Measurements from ENCODE around the gene GHDC. TPM values are rescaled to one million over a fixed set of nuclear protein-coding genes. Genes with fewer than 3 reads are reported as not detected.
A peak's percentile ranks its signal among the peaks of the same experiment; 100 is the strongest.

GHDC gene
- total RNA-seq, 1 experiment from 2014 or later, result 14.9 TPM

DNA sequence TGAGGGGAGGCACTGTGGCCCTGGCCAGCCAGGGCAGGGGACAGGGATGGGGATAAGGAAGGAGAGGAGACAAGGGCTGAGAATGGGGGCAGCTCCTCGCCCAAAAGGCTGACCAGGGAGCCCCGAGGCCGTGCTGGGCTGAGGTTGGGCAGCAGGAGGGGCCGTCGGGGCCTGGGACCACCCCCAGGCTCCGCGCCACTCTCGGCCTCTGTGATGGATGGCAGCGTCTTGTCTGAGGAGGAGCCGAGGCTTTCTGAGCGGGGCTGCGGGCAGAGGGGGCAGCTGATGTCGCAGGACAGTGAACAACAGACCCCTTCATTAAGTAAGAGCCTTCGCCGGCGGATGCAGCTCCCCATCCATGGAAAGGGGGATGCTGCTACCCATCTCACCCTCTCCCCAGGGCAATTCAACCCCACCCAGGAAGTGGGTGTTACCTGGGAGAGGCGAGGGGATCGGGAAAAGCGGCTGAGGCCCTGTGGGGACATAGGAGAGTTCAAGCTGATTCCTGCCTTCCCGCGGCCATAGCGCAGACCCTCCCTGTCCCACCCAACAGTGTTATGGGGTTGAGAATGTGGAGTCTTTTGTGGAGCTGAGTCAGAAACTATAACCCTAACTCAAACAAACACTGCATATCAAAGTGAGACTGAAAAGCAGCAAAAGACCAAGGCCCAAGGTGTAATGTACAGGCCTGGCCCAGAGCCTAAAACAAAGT, 30.4 kb downstream of the GHDC start:
- no peaks in the 10 kb centered on the region for H3K27me3 ChIP-seq (ENCODE audit: low read length)
- H3K4me3 ChIP-seq (ENCODE audit: low read length), result no peak overlapping the region
- H3K36me3 ChIP-seq (ENCODE audit: insufficient read depth, low read length), result no peaks in the 10 kb centered on the region
- H4K20me1 ChIP-seq (ENCODE audit: insufficient read depth, low read depth, low read length), result no peaks in the 10 kb centered on the region
- H3K4me2 ChIP-seq (ENCODE audit: low read depth, low read length, poor library complexity, severe bottlenecking), result no peak overlapping the region
- DNase-seq, result no peak
- H3K9ac ChIP-seq (ENCODE audit: low read length), result no peak overlapping the region
- no peak overlapping the region for H2AFZ ChIP-seq (ENCODE audit: low read length)
- H3K9me3 ChIP-seq (ENCODE audit: low read length), result no peaks in the 10 kb centered on the region
- H3K4me1 ChIP-seq (ENCODE audit: low read length), result no peaks in the 10 kb centered on the region
- H3K27ac ChIP-seq (ENCODE audit: low read length), result no peak overlapping the region
- no peaks in the 10 kb centered on the region for H3K9me2 ChIP-seq (replicated peaks; ENCODE audit: insufficient read depth, low read length)
- H3K79me2 ChIP-seq (ENCODE audit: low read length), result no peaks in the 10 kb centered on the region

DNA sequence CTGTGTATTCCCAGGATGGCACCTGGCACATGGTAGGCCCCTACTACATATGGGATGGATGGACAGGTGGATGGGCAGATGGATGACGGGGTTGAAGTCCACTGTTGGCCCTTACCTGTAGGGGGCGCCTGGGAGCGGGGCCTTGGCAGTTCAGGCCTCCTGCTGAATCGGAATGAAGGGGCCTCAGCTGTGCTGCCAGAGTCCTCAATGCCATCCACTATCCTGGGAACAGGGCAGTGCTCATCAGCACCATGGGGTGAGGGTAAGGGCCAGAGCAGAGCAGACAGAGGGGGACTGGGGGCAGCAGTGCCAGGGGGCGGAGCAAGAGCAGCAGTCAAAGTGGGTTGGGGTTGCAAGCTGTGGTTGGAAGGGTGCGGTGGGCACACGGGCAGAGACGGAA, 31.2 kb downstream of the GHDC start:
- Histone ChIP-seq H3K9ac (ENCODE audit: low read length) (0 out of 2 replicates have a peak overlapping the region, but pooled peaks have one; percentile 24), H3K36me3 (ENCODE audit: insufficient read depth, low read length) (no peaks in the 10 kb centered on the region), H3K4me1 (ENCODE audit: low read length) (no peaks in the 10 kb centered on the region), H3K4me3 (ENCODE audit: low read length) (no peak overlapping the region), H3K79me2 (ENCODE audit: low read length) (no peaks in the 10 kb centered on the region), H3K4me2 (ENCODE audit: low read depth, low read length, poor library complexity, severe bottlenecking) (no peak overlapping the region), H3K9me3 (ENCODE audit: low read length) (no peaks in the 10 kb centered on the region), H3K9me2 (replicated peaks; ENCODE audit: insufficient read depth, low read length) (no peaks in the 10 kb centered on the region), H2AFZ (ENCODE audit: low read length) (no peak overlapping the region), H3K27ac (ENCODE audit: low read length) (no peak overlapping the region), H3K27me3 (ENCODE audit: low read length) (no peaks in the 10 kb centered on the region), H4K20me1 (ENCODE audit: insufficient read depth, low read depth, low read length) (no peaks in the 10 kb centered on the region)
- DNase-seq, result peak; percentile 86

DNA sequence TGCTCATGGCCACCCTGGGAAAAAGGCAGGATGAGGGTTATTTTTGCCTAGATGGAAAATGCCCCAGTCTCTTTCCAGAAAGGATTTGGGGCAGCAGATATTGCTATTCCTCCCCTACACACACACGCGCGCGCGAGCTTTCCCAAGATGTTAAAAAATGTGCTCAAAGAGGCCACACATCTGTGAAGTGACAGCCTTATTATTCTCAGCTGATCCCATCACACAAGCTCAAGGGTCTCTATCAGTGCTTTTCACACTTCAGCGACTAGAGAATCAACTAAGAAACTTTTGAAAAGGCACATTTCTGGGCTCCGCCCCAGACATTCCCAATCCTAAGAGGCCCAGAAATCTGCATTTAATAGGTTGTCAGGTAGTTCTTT, 33.8 kb downstream of the GHDC start:
- Histone ChIP-seq H3K9ac (ENCODE audit: low read length) (no peak overlapping the region), H3K4me3 (ENCODE audit: low read length) (no peak overlapping the region), H3K9me2 (replicated peaks; ENCODE audit: insufficient read depth, low read length) (no peaks in the 10 kb centered on the region), H3K79me2 (ENCODE audit: low read length) (no peaks in the 10 kb centered on the region), H4K20me1 (ENCODE audit: insufficient read depth, low read depth, low read length) (no peaks in the 10 kb centered on the region), H3K27ac (ENCODE audit: low read length) (no peak overlapping the region), H3K9me3 (ENCODE audit: low read length) (no peaks in the 10 kb centered on the region), H3K36me3 (ENCODE audit: insufficient read depth, low read length) (no peaks in the 10 kb centered on the region), H3K4me2 (ENCODE audit: low read depth, low read length, poor library complexity, severe bottlenecking) (no peak overlapping the region), H3K4me1 (ENCODE audit: low read length) (peaks cover 4% of the 10 kb centered on the region; the same call in 1 of the 2 replicates), H2AFZ (ENCODE audit: low read length) (no peak overlapping the region), H3K27me3 (ENCODE audit: low read length) (no peaks in the 10 kb centered on the region)
- no peak for DNase-seq

DNA sequence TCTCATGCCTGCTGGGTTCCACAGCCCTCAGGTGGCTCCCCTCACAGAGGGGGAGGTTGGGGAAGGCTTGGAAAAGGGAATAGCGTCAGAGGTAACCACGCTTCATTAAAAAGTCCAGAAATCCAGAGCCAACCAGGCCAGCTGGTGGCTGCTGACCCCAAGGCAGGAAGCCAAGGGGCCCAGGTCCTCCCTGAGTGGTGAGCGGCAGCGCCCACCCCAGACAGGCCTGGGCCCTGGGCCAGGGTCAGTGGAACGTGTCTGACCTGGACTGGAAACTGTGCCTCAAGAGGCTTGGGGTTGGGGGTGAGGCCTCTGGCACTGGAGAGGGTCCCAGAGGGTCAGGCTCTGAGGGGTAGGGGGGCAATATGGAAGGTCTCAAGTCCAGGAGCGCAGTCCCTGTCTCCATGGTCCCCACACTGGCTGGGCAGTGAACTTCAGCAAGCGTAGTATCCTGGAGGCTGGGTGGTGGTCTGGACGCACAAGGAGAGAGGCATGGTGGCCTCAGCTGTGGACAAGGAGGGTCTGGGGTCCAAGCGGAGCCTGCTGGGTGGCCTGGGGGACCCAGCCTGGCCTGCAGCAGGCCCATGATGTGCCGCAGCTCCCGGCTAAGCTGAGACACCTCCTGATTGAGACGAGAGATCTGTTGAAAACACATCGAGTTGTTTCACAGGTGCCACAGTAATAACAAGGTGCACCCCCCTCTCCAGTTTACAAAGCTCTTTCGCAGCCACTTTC, 34.3 kb downstream of the GHDC start:
- Histone ChIP-seq H2AFZ (ENCODE audit: low read length) (no peak overlapping the region), H3K9me3 (ENCODE audit: low read length) (no peaks in the 10 kb centered on the region), H4K20me1 (ENCODE audit: insufficient read depth, low read depth, low read length) (no peaks in the 10 kb centered on the region), H3K27me3 (ENCODE audit: low read length) (no peaks in the 10 kb centered on the region), H3K4me2 (ENCODE audit: low read depth, low read length, poor library complexity, severe bottlenecking) (no peak overlapping the region), H3K4me1 (ENCODE audit: low read length) (peaks cover 4% of the 10 kb centered on the region; the same call in 1 of the 2 replicates), H3K9me2 (replicated peaks; ENCODE audit: insufficient read depth, low read length) (no peaks in the 10 kb centered on the region), H3K9ac (ENCODE audit: low read length) (no peak overlapping the region), H3K79me2 (ENCODE audit: low read length) (no peaks in the 10 kb centered on the region), H3K4me3 (ENCODE audit: low read length) (no peak overlapping the region), H3K27ac (ENCODE audit: low read length) (no peak overlapping the region), H3K36me3 (ENCODE audit: insufficient read depth, low read length) (no peaks in the 10 kb centered on the region)
- DNase-seq, result no peak

DNA sequence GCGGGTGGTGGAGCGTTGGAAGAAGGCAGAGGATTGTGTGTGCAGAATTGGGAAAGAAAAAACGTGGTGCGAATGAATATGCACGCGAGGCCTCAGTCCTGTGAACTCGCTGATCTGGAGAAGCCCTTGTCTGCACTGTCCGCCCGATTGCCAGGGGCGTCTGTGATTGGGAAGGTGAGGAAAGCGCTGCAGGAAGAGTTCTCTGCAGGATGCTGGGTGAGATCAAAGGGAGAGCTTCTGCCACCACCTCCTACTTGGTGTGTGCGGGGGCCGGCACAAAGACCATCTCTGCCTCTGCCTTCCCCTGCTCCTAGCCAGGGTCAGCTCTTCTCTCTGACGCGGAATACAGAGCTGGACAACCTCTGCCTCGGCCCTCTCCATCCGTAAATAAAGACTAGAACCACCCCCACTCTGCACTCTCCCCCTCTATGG, 38.7 kb downstream of the GHDC start:
- Histone ChIP-seq H3K4me2 (ENCODE audit: low read depth, low read length, poor library complexity, severe bottlenecking) (no peak overlapping the region), H3K27ac (ENCODE audit: low read length) (no peak overlapping the region), H2AFZ (ENCODE audit: low read length) (no peak overlapping the region), H3K9me3 (ENCODE audit: low read length) (no peaks in the 10 kb centered on the region), H4K20me1 (ENCODE audit: insufficient read depth, low read depth, low read length) (peaks cover 22% of the 10 kb centered on the region; the same call in 1 of the 2 replicates), H3K36me3 (ENCODE audit: insufficient read depth, low read length) (no peaks in the 10 kb centered on the region; the same call in 1 of the 2 replicates), H3K4me1 (ENCODE audit: low read length) (peaks cover 23% of the 10 kb centered on the region), H3K79me2 (ENCODE audit: low read length) (peaks cover 41% of the 10 kb centered on the region), H3K9ac (ENCODE audit: low read length) (no peak overlapping the region), H3K4me3 (ENCODE audit: low read length) (peak overlapping the region; percentile 34; the same call in 1 of the 2 replicates), H3K9me2 (replicated peaks; ENCODE audit: insufficient read depth, low read length) (no peaks in the 10 kb centered on the region), H3K27me3 (ENCODE audit: low read length) (no peaks in the 10 kb centered on the region)
- no peak for DNase-seq

DNA sequence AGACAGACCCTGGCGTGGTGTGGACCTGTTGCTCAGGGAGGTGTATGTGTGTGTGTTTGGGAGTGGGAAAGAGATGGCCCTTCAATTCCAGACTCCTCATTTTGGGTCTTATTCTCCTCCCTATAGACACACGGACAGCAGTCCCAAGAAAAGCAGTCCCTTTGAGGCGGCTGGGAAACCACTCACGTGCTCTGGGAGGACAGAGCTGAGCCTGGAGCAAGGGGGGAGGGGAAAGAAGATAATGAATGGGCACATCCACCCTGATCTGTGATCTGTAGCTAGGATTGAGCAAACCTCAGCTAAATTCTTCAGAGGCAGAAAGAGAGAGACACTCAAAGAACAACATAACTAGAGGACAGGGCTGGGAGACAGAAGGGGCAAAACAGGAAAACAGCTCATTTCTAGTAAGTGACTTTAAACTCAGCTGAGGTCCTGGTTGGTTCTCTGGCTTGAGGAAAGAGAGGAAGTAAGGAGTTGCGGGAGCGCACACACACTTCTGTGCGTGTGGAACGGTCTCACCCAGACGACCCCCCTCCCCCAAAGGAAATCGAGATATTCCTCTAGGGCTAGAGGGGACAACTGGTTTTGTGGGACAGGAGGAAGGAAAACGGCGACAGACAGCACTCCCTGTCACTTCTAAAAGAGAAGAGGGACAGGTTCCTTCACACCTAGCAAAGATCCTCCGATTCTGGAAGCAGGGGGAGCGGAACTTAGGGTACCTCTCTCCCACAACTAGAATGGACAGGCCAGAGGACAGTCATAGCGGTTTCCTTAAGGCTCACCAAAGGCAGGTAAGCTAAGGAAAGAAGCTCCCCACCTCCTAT, 40.2 kb downstream of the GHDC start:
- Histone ChIP-seq H3K9ac (ENCODE audit: low read length) (peak overlapping the region; percentile 93), H3K4me1 (ENCODE audit: low read length) (peaks cover 23% of the 10 kb centered on the region), H3K4me3 (ENCODE audit: low read length) (peak overlapping the region; percentile 89), H2AFZ (ENCODE audit: low read length) (no peak overlapping the region), H3K36me3 (ENCODE audit: insufficient read depth, low read length) (no peaks in the 10 kb centered on the region; the same call in 1 of the 2 replicates), H3K9me3 (ENCODE audit: low read length) (no peaks in the 10 kb centered on the region), H4K20me1 (ENCODE audit: insufficient read depth, low read depth, low read length) (peaks cover 22% of the 10 kb centered on the region; the same call in 1 of the 2 replicates), H3K27ac (ENCODE audit: low read length) (peak overlapping the region; percentile 33; the same call in 1 of the 2 replicates), H3K9me2 (replicated peaks; ENCODE audit: insufficient read depth, low read length) (no peaks in the 10 kb centered on the region), H3K4me2 (ENCODE audit: low read depth, low read length, poor library complexity, severe bottlenecking) (peak overlapping the region; percentile 97), H3K27me3 (ENCODE audit: low read length) (no peaks in the 10 kb centered on the region), H3K79me2 (ENCODE audit: low read length) (peaks cover 54% of the 10 kb centered on the region)
- peak; percentile 66 for DNase-seq

DNA sequence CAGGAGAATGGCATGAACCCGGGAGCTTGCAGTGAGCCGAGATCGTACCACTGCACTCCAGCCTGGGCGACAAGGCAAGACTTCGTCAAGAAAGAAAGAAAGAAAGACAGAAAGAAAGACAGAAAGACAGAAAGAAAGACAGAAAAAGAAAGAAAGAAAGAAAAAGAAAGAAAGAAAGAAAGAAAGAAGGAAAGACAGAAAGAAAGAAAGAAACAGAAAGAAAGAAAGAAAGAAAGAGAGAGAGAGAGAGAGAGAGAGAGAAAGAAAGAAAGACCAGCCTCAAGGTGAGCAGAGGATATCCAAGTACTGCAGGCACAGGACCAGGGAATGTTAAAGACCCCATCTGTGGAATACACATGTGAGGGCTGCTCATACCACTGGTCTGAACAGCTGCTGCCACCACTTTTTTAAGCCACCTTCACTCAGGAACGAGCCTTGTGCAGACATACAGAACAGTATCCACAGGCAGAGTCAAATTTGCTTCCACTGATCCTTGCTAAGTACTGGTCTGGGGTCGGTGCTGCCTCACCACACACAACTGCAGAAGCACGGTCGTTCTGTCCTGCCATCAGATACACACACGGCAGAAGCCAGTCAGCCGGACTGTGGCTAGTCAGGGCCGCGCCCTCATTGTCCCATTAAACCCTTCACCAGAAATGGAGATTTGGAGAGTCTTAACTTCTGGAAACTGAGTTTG, 47.2 kb downstream of the GHDC start:
- Histone ChIP-seq H3K36me3 (ENCODE audit: insufficient read depth, low read length) (peaks cover 6% of the 10 kb centered on the region; the same call in 1 of the 2 replicates), H3K27ac (ENCODE audit: low read length) (no peak overlapping the region), H3K4me3 (ENCODE audit: low read length) (no peak overlapping the region), H3K4me1 (ENCODE audit: low read length) (peaks cover 8% of the 10 kb centered on the region), H3K79me2 (ENCODE audit: low read length) (peaks cover 90% of the 10 kb centered on the region), H3K27me3 (ENCODE audit: low read length) (no peaks in the 10 kb centered on the region), H2AFZ (ENCODE audit: low read length) (no peak overlapping the region), H3K9me2 (replicated peaks; ENCODE audit: insufficient read depth, low read length) (no peaks in the 10 kb centered on the region), H3K9me3 (ENCODE audit: low read length) (no peaks in the 10 kb centered on the region), H4K20me1 (ENCODE audit: insufficient read depth, low read depth, low read length) (peaks cover 19% of the 10 kb centered on the region), H3K9ac (ENCODE audit: low read length) (no peak overlapping the region), H3K4me2 (ENCODE audit: low read depth, low read length, poor library complexity, severe bottlenecking) (no peak overlapping the region)
- no peak for DNase-seq

Measured in Karpas-422 (cell line).